HG03066 (cell line): ENCODE data around the gene SOSTDC1.

Experiments used
- ATAC-seq: cut with Tn5 transposase; IDR thresholded peaks from one replicate; pipeline ENCODE4 v1.9.1; 2021; ENCODE audit warnings: low read depth; ENCODE audit not compliant: unreplicated experiment

SOSTDC1 gene

DNA sequence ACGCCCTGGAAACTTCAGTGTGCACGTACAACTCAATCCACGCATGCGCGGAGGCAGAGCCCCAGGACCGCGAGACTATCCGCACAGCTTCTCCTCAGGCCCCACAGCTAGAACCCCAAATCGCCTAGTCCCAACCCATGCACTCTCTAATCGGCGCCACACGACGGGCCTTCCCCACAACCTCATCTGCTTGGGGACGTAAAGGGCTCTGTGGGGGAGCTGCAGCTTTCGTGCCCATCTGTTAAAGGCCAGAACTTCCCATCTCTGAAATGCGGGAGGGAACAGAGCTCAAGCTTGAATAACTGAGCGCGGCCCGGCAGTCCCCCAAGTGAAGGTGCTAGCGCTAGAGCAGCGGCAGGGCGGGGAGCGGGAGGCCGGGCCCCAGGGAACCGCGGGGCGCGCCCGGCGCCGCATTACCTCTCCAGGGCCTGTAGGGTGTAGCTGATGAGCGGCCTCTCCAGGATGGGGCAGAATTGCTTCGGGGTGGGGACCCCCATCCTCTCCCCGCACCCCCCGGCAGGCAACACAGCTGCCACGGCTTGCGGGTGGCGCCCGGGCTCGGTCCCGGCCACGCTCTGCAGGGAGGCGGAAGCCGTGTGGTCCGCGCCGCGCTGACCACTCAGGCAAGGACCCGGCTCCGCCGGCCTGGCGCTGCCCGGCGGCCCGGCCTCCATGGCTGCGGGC lies 44.7 kb downstream of the SOSTDC1 start:
- ATAC-seq: peak; percentile 85

DNA sequence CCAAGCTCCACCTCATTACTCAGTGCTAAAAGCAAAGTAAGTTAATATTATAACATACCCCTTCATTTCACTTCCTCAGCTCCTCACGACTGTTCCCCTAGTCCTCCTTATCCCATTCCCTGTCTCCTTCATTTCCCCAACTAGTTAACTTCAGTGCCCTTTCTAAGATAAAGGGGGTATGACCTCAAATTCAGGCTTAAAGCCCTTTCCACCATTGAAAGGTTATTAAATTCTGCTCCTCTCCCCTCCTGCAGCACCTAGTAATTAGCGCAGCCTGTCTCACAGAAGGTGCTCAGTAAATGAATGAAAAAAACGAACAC lies 45.2 kb downstream of the SOSTDC1 start:
- ATAC-seq: no peak

GRCh38 chr7:16419859-16420258 lies 45.7 kb downstream of the SOSTDC1 start:
- ATAC-seq: no peak

GRCh38 chr7:16419126-16419525 lies 46.4 kb downstream of the SOSTDC1 start:
- no peak for ATAC-seq

DNA sequence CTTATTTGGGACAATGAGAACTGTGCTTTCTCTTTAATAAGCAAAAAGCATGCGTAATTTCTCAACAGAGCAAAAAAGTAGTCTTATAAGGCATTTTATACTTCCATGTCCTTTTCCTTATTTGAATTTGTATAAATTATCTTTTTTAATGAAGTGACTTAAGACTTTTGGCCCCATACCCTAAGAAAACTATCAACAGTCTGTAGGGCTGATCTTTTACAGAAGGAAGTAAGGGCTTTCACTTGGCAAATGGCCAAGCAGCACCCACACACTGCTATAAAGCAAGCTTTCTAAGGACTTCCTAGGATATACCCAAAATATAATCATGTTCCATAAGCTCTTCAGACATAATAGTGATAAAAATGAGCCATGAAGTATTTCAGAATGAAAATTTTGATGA lies 47.6 kb downstream of the SOSTDC1 start:
- ATAC-seq: no peak

DNA sequence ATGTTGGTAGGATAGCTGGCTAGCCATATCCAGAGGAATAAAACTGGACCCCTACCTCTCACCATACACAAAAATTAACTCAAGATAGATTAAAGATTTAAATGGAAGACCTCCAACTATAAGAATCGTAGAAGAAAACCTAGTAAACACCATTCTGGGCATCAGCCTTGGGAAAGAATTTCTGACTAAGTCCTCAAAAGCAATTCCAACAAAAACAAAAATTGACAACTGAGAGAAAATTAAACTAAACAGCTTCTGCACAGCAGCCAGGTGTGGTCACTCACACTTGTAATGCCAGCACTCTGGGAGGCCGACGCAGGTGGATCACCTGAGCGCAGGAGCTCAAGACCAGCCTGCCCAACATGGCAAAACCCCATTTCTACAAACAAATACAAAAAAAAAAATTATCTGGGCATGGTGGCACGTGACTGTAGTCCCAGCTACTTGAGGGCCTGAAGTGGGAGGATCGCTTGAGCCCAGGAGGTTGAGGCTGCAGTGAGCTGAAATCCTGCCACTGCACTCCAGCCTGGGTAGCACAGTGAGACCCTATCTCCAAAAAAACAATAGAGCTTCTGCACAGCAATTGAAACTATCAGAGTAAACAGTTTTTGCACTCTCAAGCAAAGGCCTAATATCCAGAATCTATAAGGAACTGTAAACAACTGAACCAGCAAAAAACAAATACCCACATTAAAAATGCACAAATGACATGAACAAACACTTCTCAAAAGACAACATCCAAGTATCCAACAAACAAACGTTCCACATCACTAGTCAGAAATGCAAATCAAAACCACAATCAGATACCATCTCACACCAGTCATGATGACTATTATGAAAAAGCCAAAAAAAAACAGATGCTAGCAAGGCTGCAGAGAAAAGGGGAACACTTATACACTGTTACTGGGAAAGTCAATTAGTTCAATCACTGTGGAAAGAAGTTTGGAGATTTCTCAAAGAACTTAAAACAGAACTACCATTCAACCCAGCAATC lies 49.0 kb downstream of the SOSTDC1 start:
- no peak for ATAC-seq

DNA sequence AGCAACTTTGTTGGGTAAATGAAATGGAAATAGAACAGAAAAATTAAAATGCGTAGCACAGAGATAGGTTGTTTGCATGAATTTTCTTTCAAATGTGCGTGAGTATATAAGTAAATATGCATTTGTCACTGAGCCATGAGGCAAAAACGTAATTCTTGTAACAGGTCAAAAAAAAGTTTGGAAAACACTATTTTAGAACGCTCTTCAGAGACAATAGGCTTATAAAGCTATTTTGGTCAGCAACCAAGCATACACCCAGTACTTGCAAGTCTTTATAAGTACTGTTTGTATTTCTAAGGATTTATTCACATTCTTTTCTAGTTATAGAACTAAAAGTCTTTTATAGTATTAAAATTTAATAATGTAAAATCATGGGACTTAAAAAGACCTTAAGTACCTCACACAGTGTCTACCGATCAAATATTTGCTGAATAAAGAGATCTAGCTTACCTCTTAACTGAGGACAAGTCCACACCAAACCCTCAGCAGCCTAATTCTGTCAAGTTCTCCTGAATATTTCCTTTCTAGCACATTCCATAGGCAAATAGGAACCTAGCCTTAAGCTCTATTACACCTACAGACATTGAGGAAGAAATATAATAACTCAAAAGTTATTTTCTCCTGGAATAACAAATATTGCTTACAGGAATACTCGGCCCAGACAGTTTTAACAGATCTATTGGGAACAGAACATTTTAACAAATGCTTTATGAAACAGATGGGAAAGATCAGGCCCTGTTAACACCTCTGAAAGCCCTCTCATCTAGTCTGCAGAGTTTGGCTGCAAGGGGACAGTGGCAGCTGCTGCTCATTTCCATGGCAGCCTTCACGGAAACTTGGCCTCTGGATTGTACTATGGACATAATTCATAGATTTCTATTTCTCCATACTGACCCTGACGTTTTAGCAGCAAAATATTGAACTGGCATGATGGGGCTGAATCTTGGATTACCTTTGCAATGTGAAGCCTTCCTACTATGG lies 53.0 kb downstream of the SOSTDC1 start:
- no peak for ATAC-seq
